Umbilical cord (tissue), 2 donors: ENCODE measurements around the gene CTNND2. TPM values are rescaled to one million over a fixed set of nuclear protein-coding genes. Genes with fewer than 3 reads are reported as not detected.

ENCODE experiments used
- DNase-seq: peaks from one replicate; pipeline ENCODE4 v3.0.0-alpha.2; 2015; ENCODE audit warnings: low spot score
- total RNA-seq: library from RNA; depleted of rRNA; stranded (reverse); fragments of >200 nt; gene quantifications from one replicate; pipeline ENCODE4 v1.2.3, GENCODE V29; 2014; ENCODE audit warnings: low replicate concordance; ENCODE audit not compliant: insufficient read depth

The CTNND2 gene
- total RNA-seq, 1 donor from 2014 or later: 8.7 TPM

DNA sequence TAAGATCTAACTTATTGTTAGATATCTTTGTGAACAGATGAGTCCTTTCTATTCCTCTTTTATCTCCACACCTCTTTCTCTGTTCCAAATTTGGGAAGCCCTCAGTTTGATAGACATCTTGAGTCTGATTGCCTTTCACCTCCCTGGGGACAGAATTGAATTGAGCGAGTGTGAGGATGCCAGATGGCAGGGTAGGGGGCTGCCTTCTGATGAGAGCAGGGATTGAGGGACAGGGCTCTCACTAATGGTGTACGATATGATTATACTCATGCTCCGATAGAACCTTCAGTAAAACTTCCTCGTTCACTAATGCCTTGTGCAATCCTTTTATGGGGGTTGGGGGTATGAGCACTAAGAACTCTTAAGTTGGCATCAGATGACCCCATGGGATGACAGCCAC lies 971.1 kb downstream of the CTNND2 start:
- no peak for DNase-seq

DNA sequence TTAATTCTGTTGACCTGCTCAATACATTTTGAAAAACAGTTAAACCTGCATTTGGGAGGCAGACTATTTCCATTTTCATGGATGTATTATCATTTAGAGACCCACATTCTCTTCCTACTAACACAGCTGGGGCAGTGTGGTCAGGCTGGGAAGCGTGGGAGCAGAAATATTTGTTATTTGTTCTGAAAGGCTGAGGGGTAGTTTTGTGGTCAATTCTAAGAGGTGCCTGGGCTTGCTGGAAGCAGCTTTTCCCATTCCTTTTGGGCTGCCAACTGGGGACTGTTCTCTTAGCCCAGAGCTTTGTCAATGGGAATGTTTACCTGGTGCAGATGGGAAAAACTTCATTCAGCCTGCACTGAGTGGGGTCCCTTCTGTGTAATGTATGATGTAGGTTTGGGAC lies 971.8 kb downstream of the CTNND2 start:
- no peak for DNase-seq

DNA sequence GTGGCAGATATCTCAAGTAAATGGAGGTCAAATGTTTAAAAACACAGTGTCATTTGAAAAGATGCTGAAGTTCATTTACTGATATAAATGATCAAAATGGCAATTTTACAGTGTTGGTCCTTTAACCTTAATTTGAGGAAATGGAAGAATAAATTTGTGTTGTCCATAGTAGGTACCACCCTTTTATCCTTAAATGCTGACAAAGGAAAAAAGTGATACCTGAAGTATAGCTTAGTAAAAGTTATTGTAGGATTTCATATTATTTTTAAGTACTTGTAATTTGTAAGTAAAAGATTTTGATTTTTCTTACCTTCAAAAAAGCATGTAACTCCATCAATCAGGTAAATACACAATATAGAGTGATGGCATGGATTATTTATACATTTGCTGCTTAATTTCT lies 976.6 kb downstream of the CTNND2 start:
- no peak for DNase-seq

DNA sequence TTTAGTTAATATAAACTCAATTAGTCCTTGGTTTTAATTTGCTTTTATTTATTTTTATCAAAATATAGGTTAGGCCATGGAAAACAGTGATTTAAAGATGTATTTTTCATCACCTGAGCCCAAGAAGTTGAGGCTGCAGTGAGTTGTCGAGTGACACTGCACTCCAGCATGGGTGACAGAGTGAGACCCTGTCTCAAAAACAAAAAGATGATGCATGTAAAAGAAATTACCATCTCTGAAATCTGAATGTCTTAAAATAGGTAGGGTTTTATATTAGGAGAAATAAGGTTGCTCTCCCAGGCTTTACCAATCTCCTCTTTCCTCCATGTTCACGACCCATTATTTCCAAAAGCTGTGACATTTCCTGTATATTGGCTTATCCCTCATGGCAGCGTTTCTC lies 980.9 kb downstream of the CTNND2 start:
- DNase-seq: no peak
